ENCODE data around the gene CSNK2B.

Gene CSNK2B

GRCh38 chr6:31663961-31664789 is 1.7 kb upstream of the CSNK2B start:
- peak overlapping the region; percentile 92 for H3K4me3 ChIP-seq (ENCODE audit: low read depth, low read length)
- peaks cover 14 to 50% of the 10 kb centered on the region in 2 experiments; a peak in 2 of 3 replicates for H3K36me3 ChIP-seq (ENCODE audit: control insufficient read depth in 2 of 2, insufficient read depth in 1 of 2, low read length in 2 of 2)
- no peaks in the 10 kb centered on the region for H3K9me3 ChIP-seq (ENCODE audit: control insufficient read depth, insufficient read depth, low read depth, low read length)
- POLR2A ChIA-PET: interaction anchor here (0.5 to 7.4 kb wide), 30 partner anchors 9 to 308 kb away, joined by 3 to 180 read pairs (median 4); partner anchors contain the start of genes ABHD16A, APOM, ATP6V1G2 and BAG6
- H3K27ac ChIP-seq (ENCODE audit: extremely low read depth, low read depth, low read length): peak overlapping the region; percentile 92
- CTCF ChIA-PET: interaction anchor here (0.6 to 1.6 kb wide), 12 partner anchors 8 to 259 kb away, joined by 3 to 8 read pairs (median 3); partner anchors contain the start of genes APOM and BAG6
- H3K4me1 ChIP-seq (ENCODE audit: control insufficient read depth, insufficient read depth, low read length): peaks cover 6% of the 10 kb centered on the region; the same call in 1 of the 2 replicates
- TF ChIP-seq ZNF174 (tag by site-specific recombination; IDR thresholded peaks at IDR 0.05) (no peak), SALL2 (tag by site-specific recombination; IDR thresholded peaks at IDR 0.05; ENCODE audit: borderline replicate concordance) (no peak), ZNF350 (tag by site-specific recombination; IDR thresholded peaks at IDR 0.05) (no peak), ZNF10 (tag by site-specific recombination; IDR thresholded peaks at IDR 0.05) (no peak), ZSCAN16 (tag by site-specific recombination; IDR thresholded peaks at IDR 0.05) (no peak), KLF8 (tag by site-specific recombination; IDR thresholded peaks at IDR 0.05) (peak; percentile 13; the same call in 1 of the 2 replicates), ZBTB21 (tag by site-specific recombination; IDR thresholded peaks at IDR 0.05) (no peak), ZNF792 (tag by site-specific recombination; IDR thresholded peaks at IDR 0.05) (no peak), REST (tag by site-specific recombination; IDR thresholded peaks at IDR 0.05) (no peak), IKZF3 (tag by site-specific recombination; IDR thresholded peaks at IDR 0.05) (no peak; the same call in 1 of the 2 replicates), PBX3 (CRISPR knock-in tag; IDR thresholded peaks at IDR 0.05) (no peak), ZNF600 (tag by site-specific recombination; IDR thresholded peaks at IDR 0.05) (peak; percentile 60; the same call in 1 of the 2 replicates), ZNF664 (tag by site-specific recombination; IDR thresholded peaks at IDR 0.05) (no peak), ZNF280D (tag by site-specific recombination; IDR thresholded peaks at IDR 0.05) (0 out of 2 replicates have a peak, but pooled peaks have one; percentile 8), ZFP37 (tag by site-specific recombination; IDR thresholded peaks at IDR 0.05) (no peak; the same call in none of the 2 replicates), ZNF433 (tag by site-specific recombination; IDR thresholded peaks at IDR 0.05; ENCODE audit: low read depth) (no peak), YY1 (tag by site-specific recombination; IDR thresholded peaks at IDR 0.05) (no peak), OSR2 (tag by site-specific recombination; IDR thresholded peaks at IDR 0.05) (peak; percentile 81), BCL6B (tag by site-specific recombination; IDR thresholded peaks at IDR 0.05) (no peak), ZNF561 (tag by site-specific recombination; IDR thresholded peaks at IDR 0.05; ENCODE audit: borderline replicate concordance) (no peak), ZNF830 (tag by site-specific recombination; IDR thresholded peaks at IDR 0.05; ENCODE audit: low read depth) (no peak)
- TF ChIP-seq, protein P1, sequence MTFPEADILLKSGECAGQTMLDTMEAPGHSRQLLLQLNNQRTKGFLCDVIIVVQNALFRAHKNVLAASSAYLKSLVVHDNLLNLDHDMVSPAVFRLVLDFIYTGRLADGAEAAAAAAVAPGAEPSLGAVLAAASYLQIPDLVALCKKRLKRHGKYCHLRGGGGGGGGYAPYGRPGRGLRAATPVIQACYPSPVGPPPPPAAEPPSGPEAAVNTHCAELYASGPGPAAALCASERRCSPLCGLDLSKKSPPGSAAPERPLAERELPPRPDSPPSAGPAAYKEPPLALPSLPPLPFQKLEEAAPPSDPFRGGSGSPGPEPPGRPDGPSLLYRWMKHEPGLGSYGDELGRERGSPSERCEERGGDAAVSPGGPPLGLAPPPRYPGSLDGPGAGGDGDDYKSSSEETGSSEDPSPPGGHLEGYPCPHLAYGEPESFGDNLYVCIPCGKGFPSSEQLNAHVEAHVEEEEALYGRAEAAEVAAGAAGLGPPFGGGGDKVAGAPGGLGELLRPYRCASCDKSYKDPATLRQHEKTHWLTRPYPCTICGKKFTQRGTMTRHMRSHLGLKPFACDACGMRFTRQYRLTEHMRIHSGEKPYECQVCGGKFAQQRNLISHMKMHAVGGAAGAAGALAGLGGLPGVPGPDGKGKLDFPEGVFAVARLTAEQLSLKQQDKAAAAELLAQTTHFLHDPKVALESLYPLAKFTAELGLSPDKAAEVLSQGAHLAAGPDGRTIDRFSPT (tag by site-specific recombination; IDR thresholded peaks at IDR 0.05): peak; percentile 38; the same call in 1 of the 2 replicates
- TF ChIP-seq, protein P2, sequence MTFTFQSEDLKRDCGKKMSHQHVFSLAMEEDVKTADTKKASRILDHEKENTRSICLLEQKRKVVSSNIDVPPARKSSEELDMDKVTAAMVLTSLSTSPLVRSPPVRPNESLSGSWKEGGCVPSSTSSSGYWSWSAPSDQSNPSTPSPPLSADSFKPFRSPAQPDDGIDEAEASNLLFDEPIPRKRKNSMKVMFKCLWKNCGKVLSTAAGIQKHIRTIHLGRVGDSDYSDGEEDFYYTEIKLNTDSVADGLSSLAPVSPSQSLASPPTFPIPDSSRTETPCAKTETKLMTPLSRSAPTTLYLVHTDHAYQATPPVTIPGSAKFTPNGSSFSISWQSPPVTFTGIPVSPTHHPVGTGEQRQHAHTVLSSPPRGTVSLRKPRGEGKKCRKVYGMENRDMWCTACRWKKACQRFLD (tag by site-specific recombination; IDR thresholded peaks at IDR 0.05): no peak
